Type B pancreatic cell (in vitro differentiated cells): ENCODE measurements around the gene NEURL3. TPM values are rescaled to one million over a fixed set of nuclear protein-coding genes. Genes with fewer than 3 reads are reported as not detected.
A peak's percentile ranks its signal among the peaks of the same experiment; 100 is the strongest.

Experiments
- DNase-seq: peaks from one replicate; pipeline ENCODE4 v3.0.0; 2021; ENCODE audit warnings: mixed read lengths; ENCODE audit not compliant: unreplicated experiment; ENCODE audit errors: extremely low spot score
- H3K27ac Mint-ChIP-seq: 2 replicates; pipeline ENCODE4 v1.8.0; 2021; ENCODE audit warnings: mild to moderate bottlenecking, mixed read lengths
- H3K27me3 Mint-ChIP-seq: 2 replicates; pipeline ENCODE4 v1.8.0; 2021; ENCODE audit warnings: mixed read lengths
- H3K36me3 Mint-ChIP-seq: 2 replicates; pipeline ENCODE4 v1.8.0; 2021; ENCODE audit warnings: mixed read lengths
- H3K4me1 Mint-ChIP-seq: one replicate; pipeline ENCODE4 v1.8.0; 2021; ENCODE audit warnings: mixed read lengths; ENCODE audit not compliant: unreplicated experiment
- H3K4me3 Mint-ChIP-seq: 2 replicates; pipeline ENCODE4 v1.8.0; 2021; ENCODE audit warnings: mild to moderate bottlenecking, mixed read lengths
- H3K9me3 Mint-ChIP-seq: 2 replicates; pipeline ENCODE4 v1.8.0; 2021; ENCODE audit warnings: mixed read lengths
- CTCF ChIP-seq: fragments of 200-600 bp; sonication (generic); conservative IDR thresholded peaks from 2 replicates; pipeline ENCODE4 v1.5.0; 2021; ENCODE audit warnings: antibody characterized with exemption, mild to moderate bottlenecking
- total RNA-seq: library from RNA; stranded (reverse); gene quantifications from 2 replicates; pipeline ENCODE4 v1.2.1, GENCODE V29; 2021; ENCODE audit warnings: low replicate concordance

The NEURL3 gene
- total RNA-seq, 1 donor from 2014 or later = 1.1 TPM

GRCh38 chr2:96491860-96492497, 13.2 kb downstream of the NEURL3 start:
- Mint-ChIP-seq H3K4me3 (no peak overlapping the region), H3K27ac (no peak overlapping the region), H3K36me3 (no peaks in the 10 kb centered on the region), H3K27me3 (peaks cover 9% of the 10 kb centered on the region), H3K9me3 (no peaks in the 10 kb centered on the region), H3K4me1 (no peaks in the 10 kb centered on the region)
- no peak for TF ChIP-seq CTCF
- DNase-seq = no peak

DNA sequence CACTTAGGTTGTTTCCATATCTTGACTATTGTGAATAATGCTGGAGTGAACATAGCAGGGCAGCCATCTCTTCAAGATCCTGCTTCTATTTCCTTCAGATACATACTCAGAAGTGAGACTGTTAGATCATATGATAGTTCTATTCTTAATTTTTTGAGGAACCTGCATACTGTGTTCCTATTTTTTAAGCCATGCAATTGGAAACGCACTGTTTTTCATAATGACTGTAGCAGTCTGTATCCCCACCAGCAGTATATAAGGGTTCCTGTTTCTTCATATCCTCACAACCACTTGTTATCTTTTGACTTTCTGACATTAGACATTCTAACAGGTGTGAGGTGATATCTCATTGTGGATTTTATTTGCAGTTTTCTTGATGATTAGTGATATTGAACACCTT, 15.5 kb downstream of the NEURL3 start:
- Mint-ChIP-seq H3K27me3 (peaks cover 12% of the 10 kb centered on the region), H3K36me3 (no peaks in the 10 kb centered on the region), H3K4me1 (peaks cover 11% of the 10 kb centered on the region), H3K4me3 (no peak overlapping the region), H3K9me3 (no peaks in the 10 kb centered on the region), H3K27ac (no peak overlapping the region)
- TF ChIP-seq CTCF = no peak
- DNase-seq = no peak

DNA sequence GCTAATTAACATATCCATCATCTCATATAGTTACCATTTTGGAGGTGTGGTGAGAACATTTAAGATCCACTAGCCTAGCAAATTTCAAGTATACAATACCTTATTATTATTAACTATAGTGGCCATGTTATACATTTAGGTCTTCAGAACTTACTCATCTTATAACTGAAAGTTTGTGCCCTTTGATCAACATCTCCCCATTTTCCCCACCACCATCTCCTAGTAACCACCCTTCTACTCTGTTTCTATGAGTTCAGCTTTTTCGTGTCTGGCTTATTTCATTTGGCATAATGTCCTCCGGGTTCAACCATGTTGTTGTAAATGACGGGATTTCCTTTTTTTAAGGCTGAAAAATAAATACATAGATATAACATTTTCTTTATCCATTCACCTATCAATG, 15.9 kb downstream of the NEURL3 start:
- no peaks in the 10 kb centered on the region for H3K36me3 Mint-ChIP-seq
- H3K4me1 Mint-ChIP-seq = peaks cover 11% of the 10 kb centered on the region
- no peak overlapping the region for H3K27ac Mint-ChIP-seq
- no peak for TF ChIP-seq CTCF
- H3K27me3 Mint-ChIP-seq = peaks cover 11% of the 10 kb centered on the region
- H3K9me3 Mint-ChIP-seq = no peaks in the 10 kb centered on the region
- DNase-seq = no peak
- H3K4me3 Mint-ChIP-seq = no peak overlapping the region

GRCh38 chr2:96486696-96487095, 18.5 kb downstream of the NEURL3 start:
- no peak overlapping the region for H3K27ac Mint-ChIP-seq
- TF ChIP-seq CTCF = no peak

GRCh38 chr2:96485751-96486651, 19.2 kb downstream of the NEURL3 start:
- H3K9me3 Mint-ChIP-seq = no peaks in the 10 kb centered on the region
- H3K36me3 Mint-ChIP-seq = no peaks in the 10 kb centered on the region
- peaks cover 7% of the 10 kb centered on the region for H3K27me3 Mint-ChIP-seq
- peaks cover 11% of the 10 kb centered on the region for H3K4me1 Mint-ChIP-seq
- peak overlapping the region; percentile 44 for H3K4me3 Mint-ChIP-seq
- DNase-seq = no peak
- peak overlapping the region; percentile 61 for H3K27ac Mint-ChIP-seq
- TF ChIP-seq CTCF = no peak

More at GRCh38 chr2:96486696-96487095, 18.5 kb downstream of the NEURL3 start:
- Mint-ChIP-seq H3K9me3 (no peaks in the 10 kb centered on the region), H3K4me3 (no peak overlapping the region), H3K4me1 (peaks cover 11% of the 10 kb centered on the region), H3K27me3 (peaks cover 7% of the 10 kb centered on the region), H3K36me3 (no peaks in the 10 kb centered on the region)
- DNase-seq = no peak
